ENCODE measurements around the gene NFS1. TPM values are rescaled to one million over a fixed set of nuclear protein-coding genes. Genes with fewer than 3 reads are reported as not detected.
"Not testable (repeated sequence)": the region's sequence is repeated elsewhere in the genome, so short reads cannot be mapped to it uniquely, and the experiment has no call there.

Gene NFS1
- polyA plus RNA-seq (2013): 12.8 TPM

GRCh38 chr20:35699127-35699956 lies at the start of gene NFS1, which contains the start of gene ROMO1:
TSS of gene NFS1 (minus strand) at chr20:35699352. CDS start at chr20:35699288, 64 bp downstream.
TSS of gene ROMO1 (plus strand) at chr20:35699405. CDS start at chr20:35699633, 228 bp downstream.
- H3K36me3 ChIP-seq (ENCODE audit: control insufficient read depth in 4 of 4, insufficient read depth in 4 of 4, low read length in 3 of 4): peaks cover 4 to 42% (median 22%) of the 10 kb centered on the region in 4 experiments
- peak; percentile 92 to 97 (median 96) for DNase-seq
- POLR2A ChIA-PET: interaction anchor here (0.6 to 2.4 kb wide), 4 partner anchors 31 to 83 kb away, joined by 4 to 8 read pairs (median 4); partner anchors contain the start of genes CPNE1, RBM12, RBM39 and SPAG4
- WGBS (ENCODE audit: insufficient coverage): 0% methylated on average over 70 of the region's 81 CpGs
- no peaks in the 10 kb centered on the region for H3K9me3 ChIP-seq (ENCODE audit: control extremely low read depth in 1 of 5, control insufficient read depth in 4 of 5, insufficient read depth in 2 of 5, low read depth in 1 of 5, low read length in 4 of 5)
- H3K4me1 ChIP-seq (ENCODE audit: control extremely low read depth in 1 of 4, control insufficient read depth in 4 of 4, insufficient read depth in 4 of 4, low read length in 3 of 4): peaks cover 10 to 28% (median 24%) of the 10 kb centered on the region in 4 experiments
- peak within 1 kb of the TSS; percentile 81 to 98 (median 92) for H3K4me3 ChIP-seq (ENCODE audit: control insufficient read depth in 1 of 7, extremely low read depth in 1 of 7, insufficient read depth in 4 of 7, low read depth in 2 of 7, low read length in 6 of 7)
- CTCF ChIA-PET: interaction anchor here (1.0 to 1.6 kb wide), 3 partner anchors 35 to 98 kb away, joined by 3 to 6 read pairs (median 6); partner anchors contain the start of genes CPNE1 and RBM12
- peak within 1 kb of the TSS; percentile 86 to 92 for H3K27ac ChIP-seq (ENCODE audit: insufficient read depth in 1 of 2, low read depth in 1 of 2, low read length in 2 of 2, poor library complexity in 1 of 2, severe bottlenecking in 2 of 2)
- H3K27me3 ChIP-seq (replicated peaks in 2 of 5; ENCODE audit: control insufficient read depth in 4 of 5, insufficient read depth in 5 of 5, low read length in 4 of 5): no peaks in the 10 kb centered on the region

GRCh38 chr20:35744492-35744841 lies 45.3 kb upstream of the NFS1 start:
- ChIA-PET POLR2A (interaction anchor here (0.6 to 3.4 kb wide), 3 partner anchors 27 to 140 kb away, joined by 3 to 51 read pairs (median 4); partner anchors contain the start of gene PHF20), CTCF (interaction anchor here (1.0 to 3.6 kb wide), 6 partner anchors 10 to 105 kb away, joined by 3 to 32 read pairs (median 4); partner anchors contain the start of gene PHF20)
- H3K4me3 ChIP-seq (ENCODE audit: control insufficient read depth in 1 of 7, extremely low read depth in 1 of 7, insufficient read depth in 4 of 7, low read depth in 2 of 7, low read length in 6 of 7): peak overlapping the region in 4 of 7 experiments; percentile 4 to 95 (median 70)
- H3K36me3 ChIP-seq (ENCODE audit: control insufficient read depth in 4 of 4, insufficient read depth in 4 of 4, low read length in 3 of 4): peaks cover 5 to 12% (median 9%) of the 10 kb centered on the region in 4 experiments
- peaks cover 20 to 43% (median 31%) of the 10 kb centered on the region in 4 experiments for H3K4me1 ChIP-seq (ENCODE audit: control extremely low read depth in 1 of 4, control insufficient read depth in 4 of 4, insufficient read depth in 4 of 4, low read length in 3 of 4)
- not testable (repeated sequence) for H3K27me3 ChIP-seq (replicated peaks in 2 of 5; ENCODE audit: control insufficient read depth in 4 of 5, insufficient read depth in 5 of 5, low read length in 4 of 5); DNase-seq; H3K9me3 ChIP-seq (ENCODE audit: control extremely low read depth in 1 of 5, control insufficient read depth in 4 of 5, insufficient read depth in 2 of 5, low read depth in 1 of 5, low read length in 4 of 5)
- H3K27ac ChIP-seq (ENCODE audit: insufficient read depth in 1 of 2, low read depth in 1 of 2, low read length in 2 of 2, poor library complexity in 1 of 2, severe bottlenecking in 2 of 2): peak overlapping the region; percentile 98 to 100
- WGBS (ENCODE audit: insufficient coverage): 80% methylated on average over 1 of the region's 3 CpGs

- 57% methylated on average over 14 of the region's 15 CpGs for WGBS (ENCODE audit: insufficient coverage)
- Histone ChIP-seq H3K4me3 (ENCODE audit: control insufficient read depth in 1 of 7, extremely low read depth in 1 of 7, insufficient read depth in 4 of 7, low read depth in 2 of 7, low read length in 6 of 7) (peak overlapping the region in 6 of 7 experiments; percentile 29 to 100 (median 88)), H3K27me3 (replicated peaks in 2 of 5; ENCODE audit: control insufficient read depth in 4 of 5, insufficient read depth in 5 of 5, low read length in 4 of 5) (no peaks in the 10 kb centered on the region), H3K36me3 (ENCODE audit: control insufficient read depth in 4 of 4, insufficient read depth in 4 of 4, low read length in 3 of 4) (peaks cover 11 to 17% (median 14%) of the 10 kb centered on the region in 4 experiments), H3K4me1 (ENCODE audit: control extremely low read depth in 1 of 4, control insufficient read depth in 4 of 4, insufficient read depth in 4 of 4, low read length in 3 of 4) (peaks cover 24 to 49% (median 35%) of the 10 kb centered on the region in 4 experiments), H3K27ac (ENCODE audit: insufficient read depth in 1 of 2, low read depth in 1 of 2, low read length in 2 of 2, poor library complexity in 1 of 2, severe bottlenecking in 2 of 2) (peak overlapping the region; percentile 98 to 100), H3K9me3 (ENCODE audit: control extremely low read depth in 1 of 5, control insufficient read depth in 4 of 5, insufficient read depth in 2 of 5, low read depth in 1 of 5, low read length in 4 of 5) (no peaks in the 10 kb centered on the region)
- ChIA-PET CTCF (interaction anchor here (1.1 to 3.6 kb wide), 8 partner anchors 10 to 105 kb away, joined by 3 to 32 read pairs (median 5); partner anchors contain the start of gene PHF20), POLR2A (interaction anchor here (0.6 to 3.5 kb wide), 5 partner anchors 25 to 211 kb away, joined by 3 to 51 read pairs (median 9); partner anchors contain the start of genes PHF20 and SCAND1)
- peak; percentile 66 to 83 (median 79) for DNase-seq
Observed at GRCh38 chr20:35743693-35744491, 44.7 kb upstream of the NFS1 start.

- H3K36me3 ChIP-seq (ENCODE audit: control insufficient read depth in 4 of 4, insufficient read depth in 4 of 4, low read length in 3 of 4): peaks cover 15 to 27% (median 24%) of the 10 kb centered on the region in 4 experiments
- 0% methylated on average over 5 of the region's 8 CpGs for WGBS (ENCODE audit: insufficient coverage)
- DNase-seq: no peak
- peak overlapping the region; percentile 98 to 100 for H3K27ac ChIP-seq (ENCODE audit: insufficient read depth in 1 of 2, low read depth in 1 of 2, low read length in 2 of 2, poor library complexity in 1 of 2, severe bottlenecking in 2 of 2)
- H3K27me3 ChIP-seq (replicated peaks in 2 of 5; ENCODE audit: control insufficient read depth in 4 of 5, insufficient read depth in 5 of 5, low read length in 4 of 5): no peaks in the 10 kb centered on the region
- CTCF ChIA-PET: interaction anchor here (1.1 to 3.6 kb wide), 13 partner anchors 9 to 124 kb away, joined by 3 to 32 read pairs (median 4); partner anchors contain the start of gene PHF20
- no peaks in the 10 kb centered on the region for H3K9me3 ChIP-seq (ENCODE audit: control extremely low read depth in 1 of 5, control insufficient read depth in 4 of 5, insufficient read depth in 2 of 5, low read depth in 1 of 5, low read length in 4 of 5)
- peaks cover 24 to 55% (median 37%) of the 10 kb centered on the region in 4 experiments for H3K4me1 ChIP-seq (ENCODE audit: control extremely low read depth in 1 of 4, control insufficient read depth in 4 of 4, insufficient read depth in 4 of 4, low read length in 3 of 4)
- H3K4me3 ChIP-seq (ENCODE audit: control insufficient read depth in 1 of 7, extremely low read depth in 1 of 7, insufficient read depth in 4 of 7, low read depth in 2 of 7, low read length in 6 of 7): peak overlapping the region; percentile 18 to 100 (median 94)
- POLR2A ChIA-PET: interaction anchor here (0.8 to 3.5 kb wide), 11 partner anchors 13 to 212 kb away, joined by 3 to 51 read pairs (median 6); partner anchors contain the start of genes NFS1, PHF20, ROMO1 and SCAND1
Observed at GRCh38 chr20:35742741-35743523, 43.8 kb upstream of the NFS1 start.

GRCh38 chr20:35741892-35742740 lies 43.0 kb upstream of the NFS1 start, which contains the start of gene RBM39:
TSS of gene RBM39 (minus strand) at chr20:35742260. CDS start at chr20:35740874, 1,386 bp downstream.
- H3K4me1 ChIP-seq (ENCODE audit: control extremely low read depth in 1 of 4, control insufficient read depth in 4 of 4, insufficient read depth in 4 of 4, low read length in 3 of 4): peaks cover 24 to 55% (median 37%) of the 10 kb centered on the region in 4 experiments
- CTCF ChIA-PET: interaction anchor here (1.0 to 3.6 kb wide), 14 partner anchors 12 to 213 kb away, joined by 3 to 32 read pairs (median 4); partner anchors contain the start of genes PHF20 and SCAND1
- POLR2A ChIA-PET: interaction anchor here (0.6 to 3.5 kb wide), 14 partner anchors 10 to 212 kb away, joined by 3 to 51 read pairs (median 6); partner anchors contain the start of genes NFS1, PHF20, ROMO1 and SCAND1

More at GRCh38 chr20:35741892-35742740, 43.0 kb upstream of the NFS1 start, which contains the start of gene RBM39:
- DNase-seq: peak; percentile 100
- Histone ChIP-seq H3K9me3 (ENCODE audit: control extremely low read depth in 1 of 5, control insufficient read depth in 4 of 5, insufficient read depth in 2 of 5, low read depth in 1 of 5, low read length in 4 of 5) (no peaks in the 10 kb centered on the region), H3K4me3 (ENCODE audit: control insufficient read depth in 1 of 7, extremely low read depth in 1 of 7, insufficient read depth in 4 of 7, low read depth in 2 of 7, low read length in 6 of 7) (peak within 1 kb of the TSS; percentile 67 to 100 (median 95)), H3K27ac (ENCODE audit: insufficient read depth in 1 of 2, low read depth in 1 of 2, low read length in 2 of 2, poor library complexity in 1 of 2, severe bottlenecking in 2 of 2) (peak within 1 kb of the TSS; percentile 100), H3K27me3 (replicated peaks in 2 of 5; ENCODE audit: control insufficient read depth in 4 of 5, insufficient read depth in 5 of 5, low read length in 4 of 5) (no peaks in the 10 kb centered on the region), H3K36me3 (ENCODE audit: control insufficient read depth in 4 of 4, insufficient read depth in 4 of 4, low read length in 3 of 4) (peaks cover 15 to 35% (median 25%) of the 10 kb centered on the region in 4 experiments)
- 0% methylated on average over 56 of the region's 66 CpGs for WGBS (ENCODE audit: insufficient coverage)
